GM19238 (cell line): ENCODE measurements around the gene HOXB3.
"Not testable (repeated sequence)": the region's sequence is repeated elsewhere in the genome, so short reads cannot be mapped to it uniquely, and the experiment has no call there.

Experiments
- DNase-seq: peaks from one replicate; pipeline ENCODE4 v3.0.0; 2011; ENCODE audit warnings: low spot score; ENCODE audit not compliant: insufficient read length

HOXB3 gene

GRCh38 chr17:48528153-48528935 lies 61.7 kb downstream of the HOXB3 start:
- DNase-seq = no peak

- DNase-seq = no peak
These were observed 62.5 kb downstream of the HOXB3 start for GRCh38 chr17:48527547-48527932.

GRCh38 chr17:48526608-48527546 lies 63.2 kb downstream of the HOXB3 start:
- DNase-seq = no peak

- no peak for DNase-seq
These were observed 67.0 kb downstream of the HOXB3 start for GRCh38 chr17:48523010-48523409.

GRCh38 chr17:48522031-48522653 lies 67.9 kb downstream of the HOXB3 start:
- no peak for DNase-seq

GRCh38 chr17:48520631-48521079 lies 69.4 kb downstream of the HOXB3 start:
- no peak for DNase-seq

GRCh38 chr17:48519427-48519826 lies 70.6 kb downstream of the HOXB3 start:
- DNase-seq = no peak

GRCh38 chr17:48517478-48517877 lies 72.6 kb downstream of the HOXB3 start:
- DNase-seq = no peak

- no peak for DNase-seq
These were observed 73.8 kb downstream of the HOXB3 start for GRCh38 chr17:48515925-48516900.

- no peak for DNase-seq
These were observed 75.6 kb downstream of the HOXB3 start for GRCh38 chr17:48514477-48514876.

GRCh38 chr17:48513666-48514455 lies 76.2 kb downstream of the HOXB3 start:
- DNase-seq = no peak

GRCh38 chr17:48513097-48513496 lies 76.9 kb downstream of the HOXB3 start:
- no peak for DNase-seq

- DNase-seq = no peak
These were observed 79.1 kb downstream of the HOXB3 start for GRCh38 chr17:48510761-48511604.

GRCh38 chr17:48510381-48510760 lies 79.7 kb downstream of the HOXB3 start:
- DNase-seq = no peak

GRCh38 chr17:48509708-48510107 lies 80.3 kb downstream of the HOXB3 start:
- DNase-seq = not testable (repeated sequence)

GRCh38 chr17:48506246-48506645 lies 83.8 kb downstream of the HOXB3 start:
- no peak for DNase-seq

- peak; percentile 36 for DNase-seq
These were observed 84.3 kb downstream of the HOXB3 start for GRCh38 chr17:48505788-48506187.

- DNase-seq = no peak
These were observed 85.1 kb downstream of the HOXB3 start for GRCh38 chr17:48504953-48505352.

- no peak for DNase-seq
These were observed 86.3 kb downstream of the HOXB3 start for GRCh38 chr17:48503747-48504146.
